Brain microvascular endothelial cell (primary cell): ENCODE measurements around the gene ROBO3.

Source experiments
- DNase-seq: peaks from one replicate; pipeline ENCODE4 v3.0.0-alpha.2; 2020
- H3K27ac ChIP-seq: fragments of 250-450 bp; sonication (Bioruptor Pico); 2 replicates; pipeline ENCODE4 v1.5.1; 2020; ENCODE audit warnings: mild to moderate bottlenecking, moderate library complexity
- H3K27me3 ChIP-seq: fragments of 250-450 bp; sonication (Bioruptor Pico); replicated peaks from 2 replicates; pipeline ENCODE4 v1.5.1; 2020; ENCODE audit warnings: mild to moderate bottlenecking
- H3K36me3 ChIP-seq: fragments of 250-450 bp; sonication (Bioruptor Pico); replicated peaks from 2 replicates; pipeline ENCODE4 v1.5.1; 2020; ENCODE audit warnings: mild to moderate bottlenecking
- H3K4me3 ChIP-seq: 2 replicates; pipeline ENCODE4 v1.5.1; 2011; ENCODE audit warnings: low read depth, mild to moderate bottlenecking, control low read depth, low read length, moderate library complexity
- in situ Hi-C: cut with HindIII; loops from 2 replicates; pipeline ENCODE4 v1.10.0; 2017; ENCODE audit warnings: low sequenced_read_pairs, low pct_ligation_motif_present
- TF ChIP-seq, protein P1 (sequence below): IDR thresholded peaks from 2 replicates; pipeline ENCODE4 v1.5.1; 2011; ENCODE audit warnings: low read depth, mild to moderate bottlenecking, moderate library complexity, low read length, control low read depth, inconsistent platforms; ENCODE audit errors: missing control alignments

The ROBO3 gene

DNA sequence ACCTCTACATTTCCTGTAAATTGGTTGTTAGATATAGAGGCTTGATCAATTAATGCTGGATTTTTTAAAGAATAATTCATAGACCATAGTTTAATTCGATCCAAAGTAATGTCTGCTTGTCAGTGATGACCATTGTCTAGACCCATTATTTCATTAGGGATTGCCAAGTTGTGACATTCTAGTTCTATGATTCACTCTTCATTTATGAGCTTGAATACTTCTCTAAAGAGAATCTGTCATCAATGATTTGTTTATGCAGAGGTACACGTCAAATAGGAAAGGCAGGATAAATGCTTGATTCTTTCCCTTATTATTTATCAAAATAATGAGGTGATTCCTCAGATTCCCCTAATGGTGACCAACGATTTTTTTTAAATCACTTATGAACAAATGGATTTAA, 24.0 kb upstream of the ROBO3 start:
- no peak for DNase-seq
- no peaks in the 10 kb centered on the region for H3K36me3 ChIP-seq
- no peak overlapping the region for H3K4me3 ChIP-seq
- TF ChIP-seq, protein P1, sequence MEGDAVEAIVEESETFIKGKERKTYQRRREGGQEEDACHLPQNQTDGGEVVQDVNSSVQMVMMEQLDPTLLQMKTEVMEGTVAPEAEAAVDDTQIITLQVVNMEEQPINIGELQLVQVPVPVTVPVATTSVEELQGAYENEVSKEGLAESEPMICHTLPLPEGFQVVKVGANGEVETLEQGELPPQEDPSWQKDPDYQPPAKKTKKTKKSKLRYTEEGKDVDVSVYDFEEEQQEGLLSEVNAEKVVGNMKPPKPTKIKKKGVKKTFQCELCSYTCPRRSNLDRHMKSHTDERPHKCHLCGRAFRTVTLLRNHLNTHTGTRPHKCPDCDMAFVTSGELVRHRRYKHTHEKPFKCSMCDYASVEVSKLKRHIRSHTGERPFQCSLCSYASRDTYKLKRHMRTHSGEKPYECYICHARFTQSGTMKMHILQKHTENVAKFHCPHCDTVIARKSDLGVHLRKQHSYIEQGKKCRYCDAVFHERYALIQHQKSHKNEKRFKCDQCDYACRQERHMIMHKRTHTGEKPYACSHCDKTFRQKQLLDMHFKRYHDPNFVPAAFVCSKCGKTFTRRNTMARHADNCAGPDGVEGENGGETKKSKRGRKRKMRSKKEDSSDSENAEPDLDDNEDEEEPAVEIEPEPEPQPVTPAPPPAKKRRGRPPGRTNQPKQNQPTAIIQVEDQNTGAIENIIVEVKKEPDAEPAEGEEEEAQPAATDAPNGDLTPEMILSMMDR = no peak
- H3K27ac ChIP-seq = no peak overlapping the region
- in situ Hi-C loops = no loop called here
- peaks cover 76% of the 10 kb centered on the region for H3K27me3 ChIP-seq

DNA sequence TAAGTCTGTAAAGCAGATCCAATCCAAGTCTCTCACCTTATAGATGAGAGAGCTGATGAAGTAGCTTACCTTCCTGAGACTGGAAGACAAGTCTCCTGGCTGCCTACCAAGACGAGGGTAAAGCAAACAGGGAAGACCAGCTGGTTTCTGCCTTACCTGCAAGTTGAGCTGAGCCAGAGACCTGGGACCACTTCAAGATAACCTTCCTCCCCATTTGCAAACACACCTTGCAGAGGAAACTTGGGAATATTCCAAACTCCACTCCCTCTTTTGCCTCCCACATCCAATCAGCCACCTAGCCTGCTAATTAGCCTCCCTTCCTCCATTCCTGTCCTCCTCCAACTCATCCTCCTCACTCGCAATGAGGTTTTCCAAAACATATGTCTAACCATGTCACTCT, 23.4 kb upstream of the ROBO3 start:
- H3K36me3 ChIP-seq = no peaks in the 10 kb centered on the region
- in situ Hi-C loops = no loop called here
- H3K4me3 ChIP-seq = no peak overlapping the region
- no peak overlapping the region for H3K27ac ChIP-seq
- DNase-seq = no peak
- peaks cover 82% of the 10 kb centered on the region for H3K27me3 ChIP-seq
- TF ChIP-seq, protein P1 = no peak

DNA sequence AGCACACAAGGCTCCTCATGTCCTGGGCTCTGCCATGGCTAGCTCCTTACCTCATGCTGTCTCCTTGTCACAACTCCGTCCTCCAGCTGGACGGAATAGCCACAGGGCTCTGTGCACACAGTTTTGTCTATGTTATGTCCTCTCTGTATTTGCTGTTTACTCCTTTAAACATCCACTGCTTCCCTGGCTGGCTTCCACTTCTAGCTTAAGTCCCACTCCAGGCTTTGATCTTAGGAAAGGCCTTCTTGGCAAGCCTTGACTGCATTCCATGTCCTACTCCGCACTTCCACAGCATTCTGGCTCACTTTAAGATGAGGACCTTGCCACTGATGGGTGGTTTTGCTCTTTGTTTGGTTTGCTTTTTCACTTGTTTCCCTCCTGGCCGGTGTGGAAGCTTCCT, 22.9 kb upstream of the ROBO3 start:
- H3K4me3 ChIP-seq = no peak overlapping the region
- TF ChIP-seq, protein P1 = no peak

DNA sequence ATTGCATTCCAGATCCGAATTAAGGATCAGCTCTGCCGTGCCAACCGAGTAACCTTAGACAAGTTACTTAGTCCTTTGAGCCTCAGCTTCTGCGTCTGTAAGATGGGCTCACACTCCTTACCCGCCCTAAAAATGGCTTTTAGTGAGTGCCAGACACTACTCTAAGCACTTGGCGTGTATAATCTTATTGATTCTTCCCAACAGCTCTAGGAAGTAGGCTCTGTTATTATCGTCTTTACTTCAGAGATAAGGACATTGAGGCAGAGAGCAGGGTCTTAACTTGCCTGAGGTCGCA, 21.7 kb upstream of the ROBO3 start:
- no peak for DNase-seq
- no peak overlapping the region for H3K27ac ChIP-seq
- TF ChIP-seq, protein P1 = no peak
- H3K36me3 ChIP-seq = no peaks in the 10 kb centered on the region
- H3K27me3 ChIP-seq = peaks cover 91% of the 10 kb centered on the region
- in situ Hi-C loops = no loop called here
- H3K4me3 ChIP-seq = no peak overlapping the region

More for the DNA sequence above, 22.9 kb upstream of the ROBO3 start:
- peaks cover 84% of the 10 kb centered on the region for H3K27me3 ChIP-seq
- in situ Hi-C loops = no loop called here
- no peaks in the 10 kb centered on the region for H3K36me3 ChIP-seq
- no peak for DNase-seq
- H3K27ac ChIP-seq = no peak overlapping the region

DNA sequence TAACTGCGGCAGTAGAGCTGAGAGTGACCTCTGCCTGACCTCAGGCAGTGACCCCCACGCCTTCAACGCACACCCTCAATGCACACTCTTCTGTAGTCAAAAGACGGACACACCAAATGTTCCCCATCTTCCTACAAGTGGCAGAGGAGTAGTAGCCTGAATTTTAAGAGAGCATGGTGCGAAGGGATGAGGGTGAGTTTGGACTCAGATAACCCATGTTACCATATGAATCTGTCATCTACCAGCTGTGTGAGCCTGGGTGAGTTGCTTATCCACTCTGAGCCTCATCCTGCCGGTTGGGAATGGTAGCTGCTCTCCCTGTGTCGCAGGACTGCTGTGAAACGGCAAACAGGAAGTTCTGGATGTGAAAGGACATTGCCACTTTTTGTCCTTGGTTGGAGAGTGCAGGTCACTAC, 20.6 kb upstream of the ROBO3 start:
- no peaks in the 10 kb centered on the region for H3K36me3 ChIP-seq
- TF ChIP-seq, protein P1 = no peak
- H3K27me3 ChIP-seq = peaks cover 84% of the 10 kb centered on the region
- H3K4me3 ChIP-seq = no peak overlapping the region
- no peak overlapping the region for H3K27ac ChIP-seq
- in situ Hi-C loops = no loop called here
- no peak for DNase-seq

DNA sequence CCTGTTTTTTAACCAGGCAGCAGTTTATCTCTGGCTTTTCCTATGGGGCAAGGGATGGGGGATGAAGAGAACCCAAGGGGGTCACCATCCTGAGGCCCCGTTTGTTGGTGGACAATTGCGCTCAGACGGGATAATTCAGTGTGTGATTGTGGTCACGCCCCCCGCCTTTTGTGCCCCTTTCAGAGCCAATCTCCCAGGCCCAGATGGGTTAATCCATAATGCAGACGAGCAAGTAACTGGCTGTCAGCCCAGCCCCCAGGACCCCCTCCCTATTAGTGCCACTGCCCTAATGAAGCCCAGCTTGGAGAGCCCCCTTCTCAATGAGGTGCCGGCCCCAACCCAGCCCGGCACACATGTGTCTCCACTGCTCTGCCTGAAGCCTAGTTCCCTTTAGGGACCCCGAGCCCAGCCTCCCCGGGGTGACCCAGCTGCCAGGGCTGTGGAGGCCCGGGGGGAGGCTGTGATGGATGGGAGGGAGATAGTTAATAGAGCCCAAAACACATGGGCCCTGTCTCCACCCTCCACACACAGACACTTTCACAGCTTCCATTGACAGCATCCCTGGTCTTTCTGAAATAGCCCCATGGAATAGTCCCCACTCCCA, 19.1 kb upstream of the ROBO3 start:
- no peak for DNase-seq
- Histone ChIP-seq H3K36me3 (no peaks in the 10 kb centered on the region), H3K4me3 (no peak overlapping the region), H3K27me3 (peaks cover 81% of the 10 kb centered on the region), H3K27ac (no peak overlapping the region)
- TF ChIP-seq, protein P1 = no peak
- in situ Hi-C loops = no loop called here
